GM19395 (cell line): ENCODE measurements around the gene ARG2.
A peak's percentile ranks its signal among the peaks of the same experiment; 100 is the strongest.
"Not testable (repeated sequence)": the region's sequence is repeated elsewhere in the genome, so short reads cannot be mapped to it uniquely, and the experiment has no call there.

Experiments
- ATAC-seq: cut with Tn5 transposase; IDR thresholded peaks from one replicate; pipeline ENCODE4 v1.9.1; 2021; ENCODE audit warnings: mild to moderate bottlenecking, moderate library complexity; ENCODE audit not compliant: unreplicated experiment

ARG2 gene

DNA sequence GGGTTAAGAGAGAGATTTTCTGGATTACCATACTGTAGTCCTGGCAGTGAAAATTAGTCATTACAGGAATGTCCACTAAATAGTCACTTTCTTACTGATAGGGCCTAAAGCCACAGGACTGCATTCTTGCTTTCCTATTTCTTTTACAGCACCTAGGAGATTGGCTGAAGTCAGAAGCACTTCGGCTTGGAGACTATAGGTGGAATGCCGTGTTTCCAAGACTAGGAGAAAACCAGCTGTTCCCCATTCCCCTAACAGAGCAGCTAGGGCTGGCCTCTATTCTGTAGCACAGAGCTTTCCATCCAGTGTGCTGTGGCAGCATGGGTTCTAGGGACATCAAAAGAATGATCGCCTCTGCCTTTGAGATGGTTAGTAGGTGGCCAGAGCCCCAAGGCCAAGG lies 34.7 kb upstream of the ARG2 start:
- ATAC-seq = no peak

DNA sequence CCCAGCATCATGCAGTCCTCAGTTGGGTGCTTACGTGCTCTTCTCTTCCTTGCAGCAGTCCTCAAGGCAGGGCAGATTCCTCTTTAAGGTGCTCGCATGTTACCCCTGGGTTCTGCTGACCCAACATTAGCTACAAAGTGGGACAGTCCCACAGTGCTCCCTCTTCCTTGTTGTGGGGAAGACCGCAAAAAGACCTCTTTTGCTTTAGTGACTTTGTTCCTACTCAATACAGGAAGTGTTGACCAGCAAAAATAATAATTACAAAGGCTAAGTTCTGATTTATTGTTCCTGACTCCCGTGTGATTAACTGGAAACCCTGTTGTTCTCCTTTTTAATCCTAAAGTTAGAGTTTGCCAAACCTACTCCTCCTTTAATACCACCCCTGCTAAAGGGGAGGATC lies 33.4 kb upstream of the ARG2 start:
- no peak for ATAC-seq

DNA sequence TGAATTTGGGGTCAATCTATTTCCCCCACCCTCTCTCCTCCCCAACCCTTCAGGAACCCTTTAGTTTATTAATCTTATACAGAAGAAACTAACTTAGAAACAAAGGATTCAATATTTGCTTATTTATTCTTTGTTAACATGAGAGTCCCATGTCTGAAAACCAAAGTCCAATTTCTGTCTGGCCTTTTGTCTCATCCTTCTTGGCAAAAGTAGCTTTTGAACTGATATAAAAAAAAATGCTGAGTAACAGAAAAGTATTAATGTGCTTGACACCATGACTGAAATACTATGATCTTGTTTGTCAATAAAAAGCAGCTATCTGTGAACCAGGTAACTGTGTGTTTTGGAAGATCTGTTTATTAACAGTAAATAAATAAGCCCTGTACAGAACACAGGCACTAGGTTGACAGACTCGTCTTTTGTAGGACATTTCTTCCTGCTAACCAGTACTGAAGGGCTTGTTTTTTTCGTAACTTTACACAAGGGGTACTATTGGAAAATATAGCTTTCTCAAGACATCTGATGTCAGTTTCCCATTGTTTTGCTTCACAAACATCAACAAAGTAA lies 30.4 kb upstream of the ARG2 start:
- ATAC-seq = no peak

DNA sequence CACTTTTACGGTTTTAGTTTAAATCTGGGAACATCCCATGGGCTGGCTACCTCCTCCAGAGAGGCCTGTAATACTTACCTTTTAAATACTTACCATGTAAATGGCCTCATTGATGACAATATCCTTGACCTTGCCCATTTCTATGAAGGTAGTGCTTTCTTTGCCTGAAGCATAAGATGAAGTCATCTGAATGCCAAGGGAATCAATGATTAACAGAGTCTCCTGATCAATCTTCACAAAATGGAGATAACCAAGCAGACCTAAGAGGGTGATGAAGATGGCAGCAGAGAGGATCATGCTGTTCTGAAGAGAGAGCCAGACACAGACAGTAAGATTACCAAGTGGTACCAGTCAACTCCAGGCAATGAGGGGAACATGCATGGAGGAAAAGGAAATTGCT lies 26.1 kb upstream of the ARG2 start:
- not testable (repeated sequence) for ATAC-seq

DNA sequence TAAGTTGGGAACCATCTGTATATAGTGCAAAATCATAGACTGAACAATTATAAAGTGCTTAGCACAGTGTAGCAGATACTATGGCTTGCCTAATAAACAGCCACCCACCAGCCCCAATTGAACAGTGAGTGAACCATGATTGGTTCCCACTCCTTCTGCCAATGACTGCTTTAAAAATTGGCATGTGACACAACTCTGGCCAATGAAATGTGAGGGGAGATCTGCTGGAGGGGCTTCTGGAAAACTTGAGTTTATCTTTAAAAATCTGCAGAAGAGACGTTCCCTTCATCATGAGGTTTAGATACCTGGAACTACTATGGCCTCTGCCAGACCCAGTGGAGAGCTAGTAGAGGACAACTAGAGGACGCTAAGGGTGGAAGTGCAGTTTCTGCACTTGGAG lies 24.3 kb upstream of the ARG2 start:
- ATAC-seq = no peak

DNA sequence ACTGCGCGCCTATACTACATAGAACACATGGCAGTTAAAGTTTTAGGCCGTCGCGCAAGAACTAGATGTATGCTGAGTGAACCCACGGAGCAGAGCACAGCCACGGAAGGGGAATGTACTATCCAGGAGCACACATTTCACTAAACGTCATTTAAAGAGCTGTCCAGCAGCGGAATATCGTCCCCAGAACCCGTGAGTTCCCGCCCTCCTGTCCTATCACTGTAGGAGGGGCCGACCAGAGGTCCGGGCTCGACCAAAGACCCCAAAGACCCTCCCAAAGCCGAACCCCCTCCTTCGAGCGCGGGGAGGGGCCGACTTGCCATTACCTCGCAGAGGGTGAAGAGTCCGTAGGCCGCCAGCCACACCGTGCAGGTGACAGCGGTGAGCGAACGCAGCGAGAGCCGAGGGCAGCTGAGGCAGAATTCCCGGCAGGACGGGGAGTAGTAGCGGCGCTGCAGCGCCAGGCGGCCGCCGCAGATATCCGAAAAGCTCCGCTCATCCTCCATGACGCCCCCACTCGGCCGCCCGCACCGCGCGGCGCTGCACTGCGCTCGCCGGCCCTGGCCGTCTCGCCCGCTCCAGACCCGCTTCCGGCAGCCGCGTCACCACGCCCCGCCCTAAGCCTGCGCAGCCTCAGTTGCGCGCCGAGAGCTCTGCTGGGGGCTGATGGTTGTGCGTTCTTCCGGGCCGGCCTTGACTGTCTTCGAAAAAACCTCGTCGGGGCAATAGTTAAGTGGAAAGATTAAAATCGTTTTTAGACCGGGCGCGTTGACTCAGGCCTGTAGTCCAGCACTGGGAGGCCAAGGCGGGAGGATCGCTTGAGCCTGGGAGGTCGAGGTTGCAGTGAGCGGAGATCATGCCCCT lies 19.8 kb upstream of the ARG2 start, which contains the start of gene PIGH:
Gene PIGH (minus strand): TSS at position 571 of the 864 bp plus-strand sequence. CDS start 65 bp downstream, at position 506.
- peak; percentile 89 for ATAC-seq

DNA sequence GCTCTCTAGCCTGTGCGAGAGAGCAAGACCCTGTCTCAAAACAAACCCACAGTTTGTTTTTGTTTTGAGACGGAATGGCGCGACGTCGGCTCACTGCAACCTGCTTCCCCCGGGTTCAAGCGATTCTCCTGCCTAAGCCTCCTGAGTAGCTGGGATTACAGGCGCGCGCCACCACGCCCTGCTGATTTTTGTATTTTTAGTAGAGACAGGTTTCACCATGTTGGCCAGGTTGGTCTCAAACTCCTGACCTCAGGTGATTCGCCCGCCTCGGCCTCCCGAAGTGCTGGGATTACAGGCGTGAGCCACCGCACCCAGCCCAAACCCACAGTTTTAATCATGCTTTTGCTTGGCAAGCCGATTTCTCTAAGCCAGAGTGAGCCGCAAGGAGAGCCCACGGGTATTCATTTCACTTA lies 19.2 kb upstream of the ARG2 start:
- not testable (repeated sequence) for ATAC-seq

DNA sequence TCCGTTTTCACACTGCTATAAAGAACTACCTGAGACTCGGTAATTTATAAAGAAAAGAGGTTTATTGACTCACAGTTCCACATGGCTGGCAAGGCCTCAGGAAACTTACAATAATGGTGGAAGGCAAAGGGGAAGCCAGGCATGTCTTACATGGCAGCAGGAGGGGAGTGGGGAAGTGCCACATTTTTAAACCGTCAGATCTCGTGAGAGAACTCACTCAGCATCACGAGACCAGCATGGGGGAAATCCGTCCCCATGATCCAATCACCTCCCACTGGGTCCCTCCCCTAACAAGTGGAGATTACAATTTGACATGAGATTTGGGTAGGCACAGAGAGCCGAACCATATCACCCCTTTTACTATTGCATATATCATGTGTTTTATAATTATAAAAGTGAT lies 17.6 kb upstream of the ARG2 start:
- ATAC-seq = no peak

DNA sequence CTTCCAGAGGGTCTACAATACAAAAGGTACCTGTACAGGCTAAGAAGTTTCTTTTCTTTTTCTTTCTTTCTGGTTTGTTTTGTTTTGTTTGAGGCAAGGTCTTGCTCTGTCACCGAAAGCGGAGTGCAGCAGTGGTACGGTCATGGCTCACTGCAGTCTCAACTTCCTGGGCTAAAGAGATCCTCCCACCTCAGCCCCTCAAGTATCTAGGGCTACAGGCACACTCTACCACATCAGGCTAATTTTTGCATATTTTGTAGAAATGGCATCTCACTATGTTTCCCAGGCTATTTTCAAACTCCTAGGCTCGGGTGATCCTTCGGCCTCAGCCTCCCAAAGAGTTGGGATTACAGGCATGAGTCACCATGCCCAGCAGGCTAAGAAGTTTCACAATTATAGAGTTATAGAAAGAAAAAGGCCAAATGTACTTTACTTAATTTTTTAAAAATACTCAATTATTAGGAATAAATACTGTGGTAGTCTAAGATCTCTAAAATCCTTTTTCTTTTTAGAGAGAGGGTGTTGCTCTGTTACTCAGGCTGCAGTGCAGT lies 16.6 kb upstream of the ARG2 start:
- peak; percentile 79 for ATAC-seq

DNA sequence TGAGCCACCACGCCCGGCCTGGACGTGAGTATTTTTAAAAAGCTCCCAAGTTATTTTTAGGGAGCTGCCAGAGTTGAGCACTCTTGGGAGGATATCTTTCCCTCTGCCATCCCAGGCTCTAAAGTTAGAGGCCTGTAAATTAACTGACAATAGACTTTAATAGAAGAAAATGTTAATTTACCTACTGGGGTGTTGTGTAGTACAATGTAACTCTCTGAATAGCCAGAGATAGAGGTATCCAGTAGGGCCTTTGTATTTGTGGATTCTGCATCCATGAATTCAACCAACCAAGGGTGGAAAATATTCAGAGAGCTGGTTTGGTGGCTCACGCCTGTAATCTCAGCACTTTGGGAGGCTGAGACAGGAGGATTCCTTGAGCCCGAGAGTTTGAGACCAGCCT lies 12.1 kb upstream of the ARG2 start:
- ATAC-seq = no peak

DNA sequence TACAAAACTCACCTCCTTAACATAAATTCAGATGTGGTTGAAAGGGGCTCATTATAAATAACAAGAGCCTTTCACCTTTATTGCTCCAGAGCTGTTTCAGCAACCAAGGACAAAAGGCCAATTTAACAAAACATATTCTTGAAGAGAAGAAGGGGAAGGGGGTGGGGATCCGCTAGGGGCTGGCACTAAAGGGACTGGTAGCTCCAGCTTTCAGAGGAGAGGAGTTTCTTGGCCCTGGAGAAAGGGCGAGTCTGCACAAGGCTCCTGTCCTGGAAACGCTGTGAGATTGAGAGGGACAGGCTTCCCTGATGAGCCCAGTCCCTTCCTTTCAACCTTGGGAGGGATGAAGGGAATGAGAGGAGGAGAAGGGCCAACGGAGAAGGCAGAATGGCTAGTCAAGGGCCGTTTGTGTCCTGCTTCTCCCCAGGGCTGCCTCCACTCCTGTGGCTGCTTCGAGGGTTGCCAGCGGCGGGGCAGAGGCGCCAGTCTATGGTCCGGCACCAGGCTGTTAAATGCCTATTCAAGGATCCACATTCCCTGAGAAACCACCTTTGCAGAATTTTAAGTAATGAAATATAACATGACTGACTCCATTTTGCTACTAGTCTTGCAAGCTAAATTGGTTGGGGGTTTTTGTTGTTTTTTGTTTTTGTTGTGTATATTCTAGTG lies 9.9 kb upstream of the ARG2 start:
- ATAC-seq = no peak

DNA sequence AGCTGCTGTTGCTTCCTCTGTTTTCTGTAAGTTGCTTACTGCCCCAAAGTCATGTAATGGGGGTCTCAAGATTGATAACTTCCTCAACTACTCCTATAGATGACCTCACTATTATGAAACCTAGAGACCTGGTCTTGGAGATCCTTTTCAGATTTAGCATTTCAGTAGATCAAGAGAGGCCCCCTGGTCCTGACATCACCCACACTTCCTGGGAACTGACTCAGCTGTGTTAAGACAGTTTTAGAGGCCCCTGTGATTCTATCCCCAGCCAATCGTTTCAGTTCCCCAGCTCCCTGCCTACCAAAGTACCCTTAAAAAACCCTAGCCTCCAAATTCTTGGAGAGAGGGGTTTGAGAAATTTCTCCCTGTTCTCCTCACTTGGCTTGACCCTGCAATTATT lies 9.2 kb upstream of the ARG2 start:
- ATAC-seq = no peak

DNA sequence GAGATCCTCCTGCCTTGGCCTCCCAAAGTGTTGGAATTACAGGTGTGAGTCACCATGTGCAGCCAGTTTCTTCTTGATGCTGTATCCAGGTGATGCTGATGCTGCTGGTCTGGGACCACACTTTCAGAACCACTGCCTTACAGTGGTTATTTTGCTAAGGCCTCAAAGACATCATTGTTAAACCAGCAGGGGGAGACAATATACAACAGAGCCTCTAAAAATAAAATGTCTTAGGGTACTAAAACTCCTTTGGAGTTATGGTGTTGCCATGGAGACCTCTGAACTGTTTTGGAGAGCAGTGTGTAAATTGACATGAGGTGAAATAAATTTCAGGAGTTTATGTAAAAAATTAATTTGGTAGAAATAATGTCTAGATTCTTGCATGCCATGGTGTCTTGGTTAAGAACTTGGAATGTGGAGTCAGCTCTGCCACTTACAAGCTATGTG lies 1.1 kb upstream of the ARG2 start:
- no peak for ATAC-seq

DNA sequence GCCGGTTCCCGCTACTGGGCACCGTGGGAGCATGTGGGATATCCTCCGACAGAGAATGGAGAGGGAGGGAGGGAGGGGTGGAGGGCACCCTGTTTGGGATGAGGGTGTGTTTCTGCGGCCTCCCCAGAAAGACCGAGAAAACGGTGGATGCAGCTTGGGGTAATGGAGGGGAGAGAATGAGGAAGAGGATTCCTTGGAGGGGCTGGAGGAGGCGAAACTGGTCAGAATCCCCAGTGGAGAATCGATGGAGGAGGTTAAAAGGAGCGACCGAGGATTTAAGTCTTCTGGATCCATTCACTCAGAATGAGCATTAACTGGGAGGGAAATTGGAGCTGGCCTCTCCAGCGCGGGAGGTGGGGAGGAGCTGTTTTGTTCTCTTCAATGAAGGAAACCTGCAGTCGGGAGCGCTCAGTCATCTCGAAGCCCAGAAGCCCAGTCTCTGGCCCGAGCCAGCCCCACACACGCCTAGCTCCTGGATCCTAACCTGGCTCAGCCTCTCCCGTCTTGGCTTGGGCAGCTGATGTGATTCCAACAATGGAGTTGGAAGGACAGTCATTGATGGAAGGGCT lies 581 bp downstream of the ARG2 start:
- no peak for ATAC-seq

DNA sequence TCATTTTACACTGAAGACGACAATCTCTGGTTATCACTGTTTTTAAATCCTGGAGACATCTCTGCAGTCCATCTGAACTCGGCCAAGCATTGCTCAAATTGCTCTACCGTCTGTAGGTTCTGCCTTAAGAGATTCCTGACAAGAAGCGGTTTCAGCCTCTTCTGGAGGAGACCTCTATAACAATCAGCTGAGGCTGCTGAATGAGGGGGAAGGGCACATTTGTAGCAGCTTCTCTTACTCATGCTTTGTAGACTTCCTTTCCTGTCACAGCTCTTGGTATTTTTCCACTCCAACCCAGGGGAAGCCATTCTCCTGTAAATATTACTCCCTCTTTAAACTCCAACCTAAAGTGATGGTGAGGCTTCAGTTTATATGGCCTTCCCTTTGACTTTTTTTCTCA lies 3.0 kb downstream of the ARG2 start:
- ATAC-seq = no peak

DNA sequence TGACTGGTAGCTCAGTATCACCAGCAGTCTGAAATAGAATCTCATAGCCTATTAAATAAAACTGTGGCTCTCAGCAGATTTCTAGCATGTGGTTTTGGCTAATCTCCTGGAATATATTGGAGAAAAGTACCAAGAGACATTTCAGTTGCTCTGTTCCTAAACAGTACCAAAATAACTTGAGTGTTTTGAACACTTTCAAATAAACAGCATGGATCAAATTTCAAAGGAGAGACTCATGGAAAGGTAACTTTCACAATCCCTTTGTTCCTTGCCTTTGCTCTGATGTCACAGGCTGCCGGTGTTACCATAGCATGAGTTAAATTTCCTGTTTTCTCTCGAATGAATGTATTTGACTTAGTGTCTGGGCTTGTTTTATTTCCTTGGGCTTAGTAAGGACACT lies 3.4 kb downstream of the ARG2 start:
- ATAC-seq = no peak

DNA sequence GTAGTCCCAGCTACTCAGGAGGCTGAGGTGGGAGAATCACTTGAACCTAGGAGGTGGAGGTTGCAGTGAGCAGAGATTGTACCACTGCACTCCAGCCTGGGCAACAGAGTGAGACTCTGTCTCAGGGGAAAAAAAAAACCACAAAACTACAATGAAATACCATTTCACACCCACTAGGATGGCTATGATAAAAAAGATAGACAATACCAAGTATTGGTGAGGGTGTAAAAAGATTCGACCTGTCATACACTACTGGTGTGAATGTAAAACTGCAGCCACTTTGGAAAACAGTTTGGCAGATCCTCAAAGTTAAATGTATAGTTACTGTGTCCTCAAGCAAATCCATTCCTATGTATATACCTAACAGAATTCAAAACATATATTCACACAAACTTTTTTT lies 6.4 kb downstream of the ARG2 start:
- not testable (repeated sequence) for ATAC-seq

DNA sequence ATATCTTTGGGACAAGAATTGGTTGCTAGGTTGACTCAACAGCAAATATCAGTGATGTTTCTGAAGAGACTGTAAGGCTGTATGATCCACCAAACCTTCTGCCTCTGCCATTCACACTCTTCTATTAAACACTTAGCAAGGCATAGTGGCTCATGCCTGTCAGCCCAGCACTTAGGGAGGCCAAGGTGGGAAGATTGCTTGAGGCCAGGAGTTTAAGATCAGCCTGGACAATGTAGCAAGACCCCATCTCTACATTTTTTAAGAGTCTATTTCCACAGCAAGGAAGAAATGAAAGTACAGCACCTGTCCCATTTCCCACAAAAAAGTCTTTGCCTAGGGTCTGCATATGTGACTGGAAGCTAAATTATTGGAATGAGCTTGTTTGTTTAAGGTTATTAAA lies 7.8 kb downstream of the ARG2 start:
- no peak for ATAC-seq

DNA sequence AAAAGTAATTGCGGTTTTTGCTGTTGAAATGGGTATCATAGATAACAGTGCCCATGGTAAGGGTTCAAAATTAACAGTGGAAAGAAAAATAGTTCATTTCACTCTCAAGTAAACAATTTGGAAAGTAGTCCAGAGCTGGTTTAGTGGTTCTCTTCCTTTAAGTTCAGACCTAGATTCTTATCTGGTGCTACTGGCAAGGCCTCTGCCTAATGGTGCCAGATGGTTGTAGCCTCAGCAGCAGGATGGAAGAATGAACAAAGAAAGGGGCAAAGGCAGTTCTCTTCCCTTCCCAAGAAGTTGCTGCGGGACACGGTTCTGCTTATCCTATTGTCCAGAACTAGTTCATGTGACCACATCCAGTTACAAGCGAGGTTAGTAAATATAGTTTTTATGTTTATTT lies 10.5 kb downstream of the ARG2 start:
- no peak for ATAC-seq

DNA sequence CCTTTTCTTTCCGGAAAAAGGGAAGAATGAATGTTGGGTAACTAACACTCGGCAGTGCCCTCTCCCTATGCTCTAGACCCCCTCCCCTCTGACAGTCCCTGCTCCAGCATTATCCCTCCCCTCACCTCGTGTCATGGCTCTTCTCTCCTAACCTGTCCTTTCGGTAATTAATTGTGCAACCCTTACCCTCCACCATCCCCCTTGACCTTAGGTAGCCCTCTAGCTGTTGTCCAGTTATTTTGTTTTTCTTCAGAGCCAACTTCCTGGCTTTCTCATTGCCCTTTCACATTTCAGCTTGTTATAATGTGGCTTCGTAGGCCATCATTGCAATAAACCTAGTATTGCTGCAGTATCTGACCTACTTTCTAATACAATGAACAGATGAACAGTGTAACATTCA lies 11.2 kb downstream of the ARG2 start:
- no peak for ATAC-seq

DNA sequence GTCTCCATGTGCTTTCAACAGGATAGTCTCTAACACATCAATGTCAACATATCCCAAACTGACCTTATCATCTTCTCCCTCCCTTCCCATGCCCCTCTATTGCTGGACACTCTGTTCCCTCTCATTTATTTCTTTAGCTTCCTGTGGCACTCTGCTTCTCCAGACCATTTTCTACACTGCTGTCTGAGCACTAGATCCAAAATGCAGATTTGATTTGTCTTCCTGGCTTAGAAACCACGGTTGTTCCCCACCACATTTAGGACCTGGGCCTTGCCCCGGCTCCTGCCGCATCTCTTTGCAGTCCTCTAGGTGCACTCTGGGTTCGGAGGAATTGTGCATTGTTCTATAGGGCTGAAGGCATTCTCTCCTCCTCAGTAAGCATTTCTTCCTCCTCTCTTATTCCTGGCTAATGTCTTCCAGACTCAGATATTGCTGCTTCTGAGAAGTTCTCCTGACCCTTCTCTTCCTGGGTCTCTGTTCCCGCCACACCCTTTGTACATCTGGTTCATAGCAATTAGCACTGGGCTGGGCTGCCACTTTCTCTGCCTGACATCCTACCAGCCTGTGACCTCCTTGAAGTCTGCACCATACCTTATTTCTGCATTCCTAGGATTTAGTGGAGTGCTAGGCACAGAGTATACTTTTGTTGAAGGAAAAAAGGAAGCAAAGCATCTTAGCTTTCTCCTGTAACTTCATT lies 13.9 kb downstream of the ARG2 start:
- ATAC-seq = no peak
